ENCODE measurements around the gene TULP3.

The TULP3 gene

GRCh38 chr12:2936301-2936700 lies 45.6 kb downstream of the TULP3 start:
- DNase-seq, result no peak

GRCh38 chr12:2937500-2937899 lies 46.8 kb downstream of the TULP3 start:
- DNase-seq, result no peak

- DNase-seq, result no peak
These were observed 48.5 kb downstream of the TULP3 start for GRCh38 chr12:2939191-2939590.

- no peak for DNase-seq
These were observed 49.9 kb downstream of the TULP3 start for GRCh38 chr12:2940564-2940963.

GRCh38 chr12:2941524-2941923 lies 50.8 kb downstream of the TULP3 start:
- no peak for DNase-seq

GRCh38 chr12:2944401-2945047 lies 53.8 kb downstream of the TULP3 start:
- peak; percentile 64 for DNase-seq

GRCh38 chr12:2949411-2949810 lies 58.7 kb downstream of the TULP3 start:
- DNase-seq, result no peak

GRCh38 chr12:2955888-2956287 lies 65.2 kb downstream of the TULP3 start:
- DNase-seq, result no peak

- DNase-seq, result no peak
These were observed 67.2 kb downstream of the TULP3 start for GRCh38 chr12:2957816-2958431.

GRCh38 chr12:2958432-2959191 lies 67.9 kb downstream of the TULP3 start:
- peak; percentile 21 for DNase-seq

- peak; percentile 40 for DNase-seq
These were observed 68.5 kb downstream of the TULP3 start, which contains the start of gene TEAD4 for GRCh38 chr12:2959192-2959504. TSS of gene TEAD4 (plus strand) at chr12:2959397.

- DNase-seq, result peak; percentile 40
These were observed 69.1 kb downstream of the TULP3 start for GRCh38 chr12:2959505-2960389.

- no peak for DNase-seq
These were observed 69.8 kb downstream of the TULP3 start for GRCh38 chr12:2960390-2960956.

GRCh38 chr12:2960996-2961616 lies 70.4 kb downstream of the TULP3 start:
- DNase-seq, result no peak

- no peak for DNase-seq
These were observed 71.0 kb downstream of the TULP3 start for GRCh38 chr12:2961705-2962104.

- no peak for DNase-seq
These were observed 72.6 kb downstream of the TULP3 start for GRCh38 chr12:2963154-2963759.

- DNase-seq, result no peak
These were observed 73.1 kb downstream of the TULP3 start for GRCh38 chr12:2963760-2964292.

- DNase-seq, result no peak
These were observed 77.0 kb downstream of the TULP3 start for GRCh38 chr12:2967651-2968050.

GRCh38 chr12:2970744-2971143 lies 80.1 kb downstream of the TULP3 start:
- DNase-seq, result no peak

- no peak for DNase-seq
These were observed 82.9 kb downstream of the TULP3 start for GRCh38 chr12:2973566-2973965.

- no peak for DNase-seq
These were observed 83.9 kb downstream of the TULP3 start for GRCh38 chr12:2974560-2974971.

GRCh38 chr12:2976581-2976996 lies 85.9 kb downstream of the TULP3 start:
- DNase-seq, result no peak

Measured in NCI-H1092 treated with DMSO at 0.1 percent for 48 hours (cell line).